Measurements from ENCODE around the gene DCLRE1C.
"Not testable (repeated sequence)": the region's sequence is repeated elsewhere in the genome, so short reads cannot be mapped to it uniquely, and the experiment has no call there.

Gene DCLRE1C

GRCh38 chr10:14954001-14954770, at the start of gene DCLRE1C:
DCLRE1C (minus strand) TSS chr10:14954096; CDS start chr10:14954010, 86 bp downstream.
- no peak for TF ChIP-seq CTCF (IDR thresholded peaks at IDR 0.05; ENCODE audit: insufficient read depth, missing control alignments)
- FAIRE-seq: no peak
- DNase-seq (ENCODE audit: insufficient read length, low spot score): peak; percentile 81

GRCh38 chr10:14995964-14996565, 42.2 kb upstream of the DCLRE1C start:
- DNase-seq (ENCODE audit: insufficient read length, low spot score) (no peak), FAIRE-seq (no peak)
- no peak for TF ChIP-seq CTCF (IDR thresholded peaks at IDR 0.05; ENCODE audit: insufficient read depth, missing control alignments)

- not testable (repeated sequence) for FAIRE-seq; DNase-seq (ENCODE audit: insufficient read length, low spot score)
These were observed 39.9 kb upstream of the DCLRE1C start for GRCh38 chr10:14993500-14994455.

- not testable (repeated sequence) for DNase-seq (ENCODE audit: insufficient read length, low spot score); FAIRE-seq
These were observed 38.4 kb upstream of the DCLRE1C start for GRCh38 chr10:14992336-14992735.

- FAIRE-seq; DNase-seq (ENCODE audit: insufficient read length, low spot score): not testable (repeated sequence)
- peak; percentile 22 for TF ChIP-seq CTCF (IDR thresholded peaks at IDR 0.05; ENCODE audit: insufficient read depth, missing control alignments)
These were observed 37.3 kb upstream of the DCLRE1C start for GRCh38 chr10:14991035-14991749.

- not testable (repeated sequence) for DNase-seq (ENCODE audit: insufficient read length, low spot score); FAIRE-seq
These were observed 35.7 kb upstream of the DCLRE1C start for GRCh38 chr10:14989552-14989951.

GRCh38 chr10:14982744-14983143, 28.8 kb upstream of the DCLRE1C start:
- DNase-seq (ENCODE audit: insufficient read length, low spot score) (no peak), FAIRE-seq (no peak)
- no peak for TF ChIP-seq CTCF (IDR thresholded peaks at IDR 0.05; ENCODE audit: insufficient read depth, missing control alignments)

GRCh38 chr10:14975672-14976273, 21.9 kb upstream of the DCLRE1C start:
- peak; percentile 10 for TF ChIP-seq CTCF (IDR thresholded peaks at IDR 0.05; ENCODE audit: insufficient read depth, missing control alignments)
- FAIRE-seq (no peak), DNase-seq (ENCODE audit: insufficient read length, low spot score) (no peak)

- FAIRE-seq; DNase-seq (ENCODE audit: insufficient read length, low spot score): not testable (repeated sequence)
These were observed 20.5 kb upstream of the DCLRE1C start for GRCh38 chr10:14974153-14974998.

All from D721Med (cell line).